Cerebellar nuclear complex (tissue), 1 donor: ENCODE measurements around the gene LHFPL3.
"Not testable (repeated sequence)": the region's sequence is repeated elsewhere in the genome, so short reads cannot be mapped to it uniquely, and the experiment has no call there.

Source experiments
- DNase-seq, 2 experiments: peaks; one replicate each; lab custom pipeline; 2025; lab: John Stamatoyannopoulos, UW

LHFPL3 gene

GRCh38 chr7:104595591-104595990, 267.2 kb downstream of the LHFPL3 start:
- DNase-seq = not testable (repeated sequence)

DNA sequence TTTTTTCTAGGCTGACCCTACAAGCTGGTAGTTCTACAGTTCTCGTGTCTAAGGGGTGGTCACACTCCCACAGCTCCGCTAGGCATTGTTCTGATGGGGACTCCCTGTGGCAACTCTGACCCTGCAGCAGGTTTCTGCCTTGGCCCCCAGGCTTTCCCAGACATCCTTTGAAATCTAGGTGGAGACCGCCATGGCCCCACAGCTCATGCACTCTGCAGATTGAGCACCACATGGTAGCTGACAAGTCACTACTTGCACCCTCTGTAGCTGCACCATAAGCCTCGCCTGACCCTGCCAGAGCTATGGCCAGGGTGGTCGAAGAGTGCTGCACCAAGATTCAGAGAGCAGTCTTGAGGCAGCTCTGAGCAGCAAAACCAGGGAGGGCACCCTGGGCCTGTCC, 275.6 kb downstream of the LHFPL3 start:
- DNase-seq = no peak

DNA sequence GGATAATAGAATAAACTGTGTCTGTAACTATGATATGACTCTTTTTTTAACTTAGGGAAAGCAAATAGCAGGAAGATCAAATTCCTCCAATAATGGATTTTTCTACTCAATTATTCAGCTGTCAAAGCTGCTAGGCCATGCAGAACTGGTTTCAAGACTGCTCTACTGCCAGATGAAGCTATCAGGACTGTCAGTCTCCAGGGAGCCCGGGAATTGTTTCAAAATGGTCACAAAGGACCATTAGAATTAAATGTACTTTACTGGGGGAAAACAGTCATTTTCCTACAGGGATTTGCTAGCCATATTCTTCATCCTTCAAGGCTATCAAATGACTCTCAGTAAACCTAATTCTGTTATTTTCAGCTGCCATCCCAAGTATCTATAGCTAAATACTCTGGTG, 276.3 kb downstream of the LHFPL3 start:
- DNase-seq = no peak

DNA sequence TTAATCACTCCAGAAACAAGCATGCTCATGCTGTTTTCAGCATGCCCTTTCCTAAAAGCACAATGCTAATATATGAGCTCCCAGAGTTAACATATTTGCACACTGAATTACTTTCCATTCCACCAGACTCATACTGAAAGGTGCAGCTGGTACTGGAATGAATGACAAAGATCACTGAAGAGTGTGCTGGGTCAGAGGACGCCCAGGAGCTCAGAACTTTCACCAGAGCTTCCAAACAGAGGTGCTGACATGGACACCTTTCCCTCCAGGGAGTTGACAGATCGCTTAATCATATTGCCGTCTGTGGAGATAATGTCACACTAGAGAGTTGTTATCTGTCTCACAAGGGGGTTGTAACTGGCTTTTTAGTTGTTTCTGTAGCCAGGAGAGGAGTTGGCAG, 292.9 kb downstream of the LHFPL3 start:
- DNase-seq = no peak

GRCh38 chr7:104625956-104626355, 297.6 kb downstream of the LHFPL3 start:
- no peak for DNase-seq

DNA sequence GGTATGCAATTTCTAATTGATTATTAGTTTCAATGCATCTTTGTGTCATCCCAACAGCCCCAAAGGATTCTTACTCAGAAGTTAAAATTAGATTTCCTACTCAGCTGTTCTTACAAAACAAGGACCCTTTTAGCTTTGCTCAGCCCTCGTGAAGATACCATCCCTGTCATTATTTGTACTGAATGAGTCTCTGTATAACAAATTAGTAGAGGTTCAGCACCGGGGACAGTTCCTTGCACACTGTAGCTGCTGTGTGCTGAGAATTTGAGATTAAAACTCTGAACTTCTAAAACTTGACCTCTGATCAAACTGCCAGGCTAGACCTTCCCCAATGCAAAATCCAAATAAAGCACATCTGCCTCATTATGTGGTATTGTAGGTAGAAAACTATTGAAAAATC, 299.1 kb downstream of the LHFPL3 start:
- no peak for DNase-seq

- no peak for DNase-seq
These were observed 299.6 kb downstream of the LHFPL3 start for GRCh38 chr7:104628017-104628416.

GRCh38 chr7:104629408-104629807, 301.0 kb downstream of the LHFPL3 start:
- no peak for DNase-seq

- no peak for DNase-seq
These were observed 312.1 kb downstream of the LHFPL3 start for GRCh38 chr7:104640506-104640905.

GRCh38 chr7:104642560-104642959, 314.2 kb downstream of the LHFPL3 start:
- DNase-seq = no peak

DNA sequence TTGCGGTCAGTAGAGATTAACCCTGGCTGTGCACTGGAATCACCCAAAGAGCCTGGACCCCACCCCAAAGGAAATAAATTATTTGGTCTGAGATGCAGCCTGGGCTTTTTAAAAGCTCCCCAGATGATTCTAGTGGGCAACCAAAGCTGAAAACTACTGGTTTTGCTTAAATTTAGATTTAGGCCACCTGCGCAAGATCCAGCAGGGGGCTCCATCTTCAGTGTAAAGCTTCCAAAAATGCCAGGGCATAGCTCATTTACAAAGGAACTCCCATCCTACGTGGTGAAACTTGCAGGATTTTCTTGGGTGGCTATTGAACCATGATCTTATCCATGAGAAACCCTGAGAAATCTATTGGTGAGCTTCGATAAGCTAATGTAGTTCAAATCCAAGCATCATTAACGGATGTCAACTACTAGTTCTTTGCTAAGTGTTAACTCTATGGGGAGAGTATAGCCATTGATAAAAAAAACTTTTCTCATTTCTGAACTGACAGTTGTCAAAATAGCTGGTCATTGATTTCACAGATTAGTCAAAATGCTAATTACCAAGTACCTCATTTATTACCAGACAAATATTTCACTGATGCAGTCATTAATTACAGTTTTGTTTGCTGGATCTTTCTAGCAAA, 315.3 kb downstream of the LHFPL3 start:
- no peak for DNase-seq

DNA sequence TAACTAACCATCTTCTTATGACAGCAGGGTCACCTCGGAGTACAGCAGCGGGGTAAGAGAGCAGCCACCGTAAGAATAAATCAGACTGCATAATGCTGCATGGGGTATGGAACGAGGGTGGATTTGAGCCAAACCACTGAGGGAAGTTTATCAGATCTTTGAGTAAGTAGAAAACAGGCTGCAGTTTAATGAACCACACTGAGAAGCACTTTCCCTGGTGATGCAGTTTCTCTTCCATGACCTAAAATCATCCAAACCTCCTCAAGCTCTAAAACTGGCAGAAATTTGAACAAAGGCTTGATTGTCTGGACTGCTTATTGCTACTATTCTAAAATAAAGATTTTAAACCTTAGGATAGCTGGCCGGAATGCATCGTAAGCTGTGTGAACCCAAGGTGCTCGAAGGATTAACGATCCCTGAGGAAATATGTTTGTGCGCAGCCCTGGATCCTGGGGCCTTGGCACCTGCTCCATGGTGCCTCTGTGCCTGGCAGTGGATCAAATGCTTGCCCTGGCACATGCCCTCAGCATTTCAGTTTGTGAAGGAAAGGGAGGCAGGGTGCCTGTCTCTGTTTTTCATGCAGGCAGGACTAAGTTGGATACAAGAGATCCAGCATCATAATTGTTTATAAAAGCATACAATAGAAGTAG, 322.7 kb downstream of the LHFPL3 start:
- DNase-seq = no peak

- no peak for DNase-seq
These were observed 324.0 kb downstream of the LHFPL3 start for GRCh38 chr7:104652434-104652833.

- DNase-seq = no peak
These were observed 324.5 kb downstream of the LHFPL3 start for GRCh38 chr7:104652865-104653264.

DNA sequence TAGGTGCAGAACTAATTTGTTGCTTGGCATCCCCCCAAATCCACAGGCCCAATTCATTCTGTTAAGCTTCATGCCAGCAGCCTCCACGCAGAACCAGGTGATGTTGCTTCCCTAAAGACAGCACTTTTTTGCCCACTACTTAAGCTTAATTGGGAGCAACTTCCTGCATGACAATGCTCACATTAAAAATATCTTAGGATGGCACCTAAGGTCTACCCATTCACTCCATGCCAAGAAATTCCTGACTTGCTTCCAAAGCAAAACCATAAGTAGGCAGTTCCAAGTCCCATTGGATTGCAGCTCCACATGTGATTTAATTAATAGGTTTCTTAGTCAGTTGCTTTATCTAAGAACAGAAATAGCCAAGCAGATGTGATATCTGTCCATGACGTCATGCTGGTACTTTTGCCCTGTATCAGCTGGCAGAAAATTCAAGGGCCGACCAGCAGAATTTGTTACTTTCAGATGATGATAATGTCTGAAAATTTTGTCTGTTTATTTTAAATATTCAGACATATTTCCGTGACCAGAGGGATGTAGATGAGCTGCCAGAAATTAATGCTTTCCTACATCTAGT, 325.5 kb downstream of the LHFPL3 start:
- DNase-seq = no peak

GRCh38 chr7:104655592-104655991, 327.2 kb downstream of the LHFPL3 start:
- DNase-seq = no peak

GRCh38 chr7:104656467-104656866, 328.1 kb downstream of the LHFPL3 start:
- no peak for DNase-seq

DNA sequence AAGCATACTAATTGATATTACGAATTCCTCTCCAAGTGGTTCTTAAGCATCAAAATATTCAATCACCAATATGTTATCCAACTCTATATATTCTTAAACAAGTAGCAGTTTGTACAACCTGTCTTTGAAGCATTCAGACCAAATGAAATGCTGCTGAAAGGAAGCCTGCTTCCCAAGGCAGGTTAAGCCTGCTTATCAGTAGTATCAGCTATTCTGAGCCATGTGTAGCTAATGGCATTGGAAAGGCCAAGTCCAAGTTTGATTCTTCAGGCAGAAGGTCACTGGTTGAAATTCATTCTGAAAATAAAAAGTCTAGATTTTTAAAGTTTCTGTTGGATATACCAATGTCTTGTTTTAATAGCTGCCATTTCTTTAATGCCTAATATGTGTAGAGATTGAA, 328.7 kb downstream of the LHFPL3 start:
- no peak for DNase-seq

GRCh38 chr7:104661575-104661974, 333.2 kb downstream of the LHFPL3 start:
- no peak for DNase-seq

DNA sequence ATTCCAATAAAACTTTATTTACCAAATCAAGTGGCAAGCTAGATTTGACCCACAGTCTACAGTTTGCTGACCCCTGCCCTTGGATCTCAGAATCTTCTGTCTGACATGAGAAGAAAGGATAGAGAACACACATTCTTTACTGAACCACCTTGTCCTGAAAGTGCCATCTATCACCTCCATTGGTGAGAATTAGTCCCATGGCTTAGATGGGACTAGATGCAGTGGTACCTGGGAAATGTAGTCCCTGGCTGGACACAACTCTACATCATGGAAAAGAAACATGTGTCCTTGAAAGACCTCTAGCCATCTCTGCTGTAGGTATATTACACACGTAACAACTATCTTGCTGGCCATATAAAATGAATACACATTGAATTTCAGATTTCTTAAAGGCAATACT, 336.2 kb downstream of the LHFPL3 start:
- DNase-seq = no peak

GRCh38 chr7:104677587-104677986, 349.2 kb downstream of the LHFPL3 start:
- no peak for DNase-seq

GRCh38 chr7:104679085-104679484, 350.7 kb downstream of the LHFPL3 start:
- no peak for DNase-seq

DNA sequence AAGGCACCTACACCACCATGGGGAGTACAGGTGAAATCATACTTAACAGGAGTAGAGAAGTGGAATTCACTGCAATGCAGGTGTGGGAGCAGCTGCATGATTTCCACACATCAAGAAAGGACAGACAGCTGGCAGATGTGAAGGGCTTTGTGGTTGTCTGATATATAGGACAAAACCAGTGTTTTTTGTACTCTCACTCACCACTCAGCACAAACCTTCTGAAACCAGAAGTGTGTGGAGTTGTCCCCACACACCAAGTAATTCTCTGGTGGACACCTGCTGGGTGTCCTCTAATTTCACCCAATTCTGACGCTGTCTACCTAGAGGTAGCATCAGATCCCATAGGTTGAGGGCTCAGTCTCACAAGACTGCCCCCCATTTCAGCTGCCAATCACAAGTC, 357.9 kb downstream of the LHFPL3 start:
- no peak for DNase-seq

GRCh38 chr7:104694710-104695109, 366.3 kb downstream of the LHFPL3 start:
- DNase-seq = no peak
